ENCODE data around the gene DNASE1L2.

GRCh38 chr16:2235234-2235651 is 1.0 kb upstream of the DNASE1L2 start:
- TF ChIP-seq, protein P1, sequence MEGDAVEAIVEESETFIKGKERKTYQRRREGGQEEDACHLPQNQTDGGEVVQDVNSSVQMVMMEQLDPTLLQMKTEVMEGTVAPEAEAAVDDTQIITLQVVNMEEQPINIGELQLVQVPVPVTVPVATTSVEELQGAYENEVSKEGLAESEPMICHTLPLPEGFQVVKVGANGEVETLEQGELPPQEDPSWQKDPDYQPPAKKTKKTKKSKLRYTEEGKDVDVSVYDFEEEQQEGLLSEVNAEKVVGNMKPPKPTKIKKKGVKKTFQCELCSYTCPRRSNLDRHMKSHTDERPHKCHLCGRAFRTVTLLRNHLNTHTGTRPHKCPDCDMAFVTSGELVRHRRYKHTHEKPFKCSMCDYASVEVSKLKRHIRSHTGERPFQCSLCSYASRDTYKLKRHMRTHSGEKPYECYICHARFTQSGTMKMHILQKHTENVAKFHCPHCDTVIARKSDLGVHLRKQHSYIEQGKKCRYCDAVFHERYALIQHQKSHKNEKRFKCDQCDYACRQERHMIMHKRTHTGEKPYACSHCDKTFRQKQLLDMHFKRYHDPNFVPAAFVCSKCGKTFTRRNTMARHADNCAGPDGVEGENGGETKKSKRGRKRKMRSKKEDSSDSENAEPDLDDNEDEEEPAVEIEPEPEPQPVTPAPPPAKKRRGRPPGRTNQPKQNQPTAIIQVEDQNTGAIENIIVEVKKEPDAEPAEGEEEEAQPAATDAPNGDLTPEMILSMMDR (IDR thresholded peaks at IDR 0.05), result no peak
- no peak for TF ChIP-seq POLR2A (IDR thresholded peaks at IDR 0.05)
- TF ChIP-seq EP300 (IDR thresholded peaks at IDR 0.05), result no peak

Measured in suprapubic skin (tissue), 3 donors.